ENCODE measurements around the gene TLE3. TPM values are rescaled to one million over a fixed set of nuclear protein-coding genes. Genes with fewer than 3 reads are reported as not detected.

The TLE3 gene
- total RNA-seq, 1 experiment from 2014 or later: 98.2 TPM

GRCh38 chr15:70037292-70037640 is 60.5 kb downstream of the TLE3 start:
- Histone ChIP-seq H2AK5ac (ENCODE audit: insufficient read length, low read length) (no peak overlapping the region), H3K18ac (ENCODE audit: insufficient read length, low read depth, low read length) (no peak overlapping the region), H3K4me1 (ENCODE audit: insufficient read depth, low read length) (no peaks in the 10 kb centered on the region), H2BK15ac (ENCODE audit: low read depth, low read length) (no peak overlapping the region), H2BK12ac (ENCODE audit: insufficient read length, low read depth, low read length) (no peak overlapping the region), H4K5ac (ENCODE audit: insufficient read length, low read depth, low read length) (no peak overlapping the region), H3K79me1 (ENCODE audit: insufficient read depth, low read depth, low read length, poor library complexity, severe bottlenecking) (no peaks in the 10 kb centered on the region), H2AFZ (ENCODE audit: low read length) (no peak overlapping the region), H4K8ac (replicated peaks; ENCODE audit: insufficient read length, low read depth, low read length) (no peak overlapping the region), H3K23ac (ENCODE audit: insufficient read length, low read depth, low read length) (no peak overlapping the region), H3K79me2 (ENCODE audit: insufficient read depth, low read length) (no peaks in the 10 kb centered on the region), H3K4me2 (ENCODE audit: insufficient read depth, insufficient read length, low read length) (no peak overlapping the region), H4K91ac (ENCODE audit: insufficient read length, low read depth, low read length) (no peak overlapping the region), H2BK20ac (ENCODE audit: low read depth, low read length, poor library complexity, severe bottlenecking) (no peak overlapping the region), H3K9me3 (ENCODE audit: control insufficient read depth, low read depth, low read length) (no peaks in the 10 kb centered on the region), H3K27me3 (ENCODE audit: insufficient read depth, low read length) (no peaks in the 10 kb centered on the region), H3T11ph (ENCODE audit: low read length) (no peak overlapping the region), H2BK120ac (ENCODE audit: low read depth, low read length, poor library complexity, severe bottlenecking) (no peak overlapping the region), H3K14ac (ENCODE audit: insufficient read depth, low read length) (no peak overlapping the region), H3K23me2 (ENCODE audit: insufficient read length, low read depth, low read length, poor library complexity, severe bottlenecking) (no peaks in the 10 kb centered on the region), H3K27ac (ENCODE audit: insufficient read length, low read depth, low read length) (no peak overlapping the region), H3K56ac (ENCODE audit: insufficient read length, low read depth, low read length) (no peak overlapping the region), H3K4ac (ENCODE audit: low read depth, low read length) (no peak overlapping the region), H2BK5ac (ENCODE audit: insufficient read length, low read length) (no peak overlapping the region), H4K20me1 (ENCODE audit: control insufficient read depth, insufficient read depth, insufficient read length) (no peaks in the 10 kb centered on the region), H3K9ac (ENCODE audit: extremely low read depth, insufficient read length, low read length) (no peak overlapping the region)
- Mint-ChIP-seq H3K9me3 (no peaks in the 10 kb centered on the region), H3K4me1 (peaks cover 6 to 7% of the 10 kb centered on the region in 2 experiments), H3K27me3 (ENCODE audit: low read depth) (peaks cover 1% of the 10 kb centered on the region), H3K36me3 (ENCODE audit: insufficient read depth in 1 of 3, low read depth in 3 of 3) (no peaks in the 10 kb centered on the region), H3K27ac (no peak overlapping the region), H3K4me3 (no peak overlapping the region)
- WGBS (ENCODE audit: extremely low coverage, insufficient read length, low lambda C conversion rate): no CpG with 5 or more reads among the region's 2 CpGs
- DNase-seq: no peak
- no peak for TF ChIP-seq CTCF (conservative IDR thresholded peaks at IDR 0.05)

All from H9 (cell line).